Gastrocnemius medialis (tissue), 4 donors: ENCODE results near the gene MBNL2. TPM values are rescaled to one million over a fixed set of nuclear protein-coding genes. Genes with fewer than 3 reads are reported as not detected.

Experiments used
- ATAC-seq, 2 donors: fragments of 150-250 bp; one replicate each; pipeline ENCODE4 v1.9.1; 2016
- DNase-seq, 2 donors: peaks; one replicate each; pipeline ENCODE4 v3.0.0-alpha.2; 2019
- H3K27ac ChIP-seq, 4 donors: fragments of 200-600 bp; sonication (generic); 1 replicate in 1 of 4; 2 replicates in 3 of 4; pipeline ENCODE4 v1.5.1; 2016 to 2018; ENCODE audit warnings: mild to moderate bottlenecking in 2 of 4, moderate library complexity in 1 of 4
- H3K27me3 ChIP-seq, 3 donors: fragments of 200-600 bp; sonication (generic) in 2 of 3; 1 replicate in 1 of 3; 2 replicates in 2 of 3; pipeline versions ENCODE4 v1.5.1 to v1.6.0; 2016 to 2019; ENCODE audit warnings: mild to moderate bottlenecking in 1 of 3, moderate library complexity in 1 of 3
- H3K36me3 ChIP-seq, 2 donors: fragments of 200-600 bp; sonication (generic) in 1 of 2; one replicate each; pipeline ENCODE4 v1.5.1; 2017 to 2018
- H3K4me1 ChIP-seq, 2 donors: fragments of 200-600 bp; sonication (generic) in 1 of 2; one replicate each; pipeline ENCODE4 v1.5.1; 2016 to 2017; ENCODE audit warnings: mild to moderate bottlenecking in 2 of 2
- H3K4me3 ChIP-seq, 4 donors: fragments of 200-600 bp; sonication (generic) in 3 of 4; 1 replicate in 1 of 4; 2 replicates in 3 of 4; pipeline ENCODE4 v1.5.1; 2016 to 2019; ENCODE audit warnings: mild to moderate bottlenecking in 2 of 4
- H3K9me3 ChIP-seq, 3 donors: fragments of 200-600 bp; sonication (generic) in 2 of 3; 1 replicate in 1 of 3; 2 replicates in 2 of 3; pipeline ENCODE4 v1.5.1; 2016 to 2019
- CTCF ChIP-seq, 5 experiments: fragments of 450-650 bp in 3 of 5; fragments of 200-600 bp in 2 of 5; sonication (generic) in 2 of 5; IDR thresholded peaks in 4 of 5; conservative IDR thresholded peaks in 1 of 5; 1 replicate in 4 of 5; 2 replicates in 1 of 5; pipeline ENCODE4 v1.5.1; 2016 to 2019; ENCODE audit warnings: antibody characterized with exemption in 5 of 5, mild to moderate bottlenecking in 3 of 5, moderate library complexity in 3 of 5
- POLR2A ChIP-seq, 2 donors: fragments of 450-650 bp; IDR thresholded peaks; one replicate each; pipeline ENCODE4 v1.6.1; 2017; ENCODE audit warnings: antibody characterized with exemption in 2 of 2, mild to moderate bottlenecking in 2 of 2, moderate library complexity in 2 of 2
- in situ Hi-C, 4 donors: fragments of 200-750 bp; cut with MboI; loops; one replicate each; pipeline versions ENCODE4 v1.15.0 to v1.8.0; 2017; ENCODE audit warnings: low sequenced_read_pairs in 4 of 4
- intact Hi-C: fragments of 100-400 bp; cut with DNase I; formaldehyde crosslinking; loops from one replicate; pipeline ENCODE4 v1.15.1; 2023; ENCODE audit warnings: low total_unique reads
- total RNA-seq, 4 donors: library from RNA; depleted of rRNA; stranded (reverse); fragments of >200 nt; gene quantifications; one replicate each; pipeline versions ENCODE4 v1.1.0 to v1.2.3, GENCODE V29; 2016

Gene MBNL2
- total RNA-seq, 4 donors from 2014 or later, result 47.9 to 92.0 (median 71.3) TPM

- Histone ChIP-seq H3K9me3 (no peaks in the 10 kb centered on the region), H3K4me3 (no peak overlapping the region), H3K36me3 (peaks cover 0 to under 1% of the 10 kb centered on the region in 2 donors), H3K27ac (peak overlapping the region; percentile 22 to 76 (median 70)), H3K4me1 (peaks cover 21 to 37% of the 10 kb centered on the region in 2 donors), H3K27me3 (no peaks in the 10 kb centered on the region)
- intact Hi-C loops (no loop called here), in situ Hi-C loops (no loop called here)
- ATAC-seq, result no peak
- no peak for DNase-seq
- no peak for TF ChIP-seq POLR2A (IDR thresholded peaks at IDR 0.05)
- no peak for TF ChIP-seq CTCF (IDR thresholded peaks at IDR 0.05 in 4 of 5, conservative IDR thresholded peaks at IDR 0.05 in 1 of 5)
These were observed 115.9 kb downstream of the MBNL2 start for GRCh38 chr13:97337985-97338499.

DNA sequence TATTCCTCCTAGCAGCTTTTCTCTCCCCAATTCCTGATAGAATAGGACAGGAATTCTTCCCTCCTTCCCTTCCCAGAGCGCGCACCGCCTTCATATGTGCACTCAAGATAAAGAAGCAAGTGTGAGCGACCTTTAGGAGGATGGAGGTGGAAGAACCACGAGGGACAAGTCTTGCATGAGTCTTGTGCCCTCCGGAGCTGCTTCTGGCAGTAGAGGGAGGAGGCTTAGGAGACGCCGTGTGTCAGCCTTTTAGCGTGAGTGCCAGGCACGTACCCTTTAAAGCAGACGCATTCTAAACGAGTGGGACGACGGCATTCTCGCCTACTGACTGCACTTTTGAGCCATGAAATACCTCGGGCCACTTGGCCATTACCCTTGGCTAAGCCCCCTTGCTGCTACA, 116.4 kb downstream of the MBNL2 start:
- peak overlapping the region in 1 of 4 donors; percentile 3 for H3K4me3 ChIP-seq
- DNase-seq (peak in 1 of 2 donors; percentile 41), ATAC-seq (peak; percentile 30 to 37)
- in situ Hi-C loops, result no loop called here
- intact Hi-C loops, result no loop called here
- H3K9me3 ChIP-seq, result no peaks in the 10 kb centered on the region
- H3K27me3 ChIP-seq, result no peaks in the 10 kb centered on the region
- H3K36me3 ChIP-seq, result peaks cover 0 to 5% of the 10 kb centered on the region in 2 donors
- H3K4me1 ChIP-seq, result peaks cover 21 to 32% of the 10 kb centered on the region in 2 donors
- peak overlapping the region; percentile 22 to 76 (median 70) for H3K27ac ChIP-seq
- no peak for TF ChIP-seq POLR2A (IDR thresholded peaks at IDR 0.05)
- no peak for TF ChIP-seq CTCF (IDR thresholded peaks at IDR 0.05 in 4 of 5, conservative IDR thresholded peaks at IDR 0.05 in 1 of 5)

DNA sequence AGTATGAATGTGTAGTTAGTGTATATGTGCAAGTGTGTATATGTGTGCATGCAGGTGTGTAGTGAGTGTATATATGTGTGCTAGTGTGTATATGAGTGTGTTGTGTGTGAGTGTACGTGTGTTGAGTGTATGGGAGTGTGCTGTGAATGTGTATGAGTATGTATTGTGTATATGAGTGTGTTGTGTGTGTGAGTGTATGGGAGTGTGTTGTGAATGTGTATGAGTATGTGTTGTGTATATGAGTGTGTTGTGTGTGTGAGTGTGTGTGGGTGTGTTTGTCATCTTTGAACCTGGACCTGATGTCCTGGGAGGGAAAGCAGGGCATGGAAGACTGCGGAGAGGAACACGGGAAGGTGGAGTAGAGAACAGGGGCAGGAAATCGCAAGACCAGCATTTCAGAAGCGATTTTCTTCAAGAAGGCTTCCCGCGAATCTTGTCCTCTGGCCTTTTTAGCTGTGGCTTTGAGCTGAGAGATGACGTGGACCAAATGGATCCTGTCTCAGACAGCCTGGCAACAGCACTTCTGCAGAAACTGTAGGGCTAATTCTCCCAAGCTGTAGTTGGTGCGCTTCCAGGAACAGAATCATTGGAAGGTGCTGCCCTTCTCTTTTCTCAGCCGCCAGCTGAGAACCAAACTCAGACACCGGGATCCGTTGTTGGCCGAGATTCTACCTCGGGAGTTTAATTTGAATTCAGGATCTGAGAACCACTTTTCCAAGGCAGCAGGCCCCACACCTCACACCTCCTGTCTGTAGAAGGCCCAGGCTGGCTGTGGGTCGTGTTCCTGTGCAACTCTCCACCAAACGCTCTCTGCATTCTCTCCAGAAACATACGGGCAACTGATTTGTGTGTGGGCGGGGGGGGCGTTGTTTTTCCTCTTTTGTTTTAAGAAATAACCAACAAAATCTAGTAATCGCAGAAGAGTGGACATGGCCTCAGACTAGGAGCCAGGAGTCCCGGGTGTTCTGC, 117.2 kb downstream of the MBNL2 start:
- no peaks in the 10 kb centered on the region for H3K9me3 ChIP-seq
- H3K27me3 ChIP-seq, result no peaks in the 10 kb centered on the region
- H3K36me3 ChIP-seq, result peaks cover 0 to 9% of the 10 kb centered on the region in 2 donors
- H3K4me1 ChIP-seq, result peaks cover 24 to 35% of the 10 kb centered on the region in 2 donors
- no peak for TF ChIP-seq POLR2A (IDR thresholded peaks at IDR 0.05)
- no peak for TF ChIP-seq CTCF (IDR thresholded peaks at IDR 0.05 in 4 of 5, conservative IDR thresholded peaks at IDR 0.05 in 1 of 5)
- ATAC-seq, result peak; percentile 80 to 81
- in situ Hi-C loops, result no loop called here
- peak; percentile 26 to 54 for DNase-seq
- peak overlapping the region; percentile 58 to 76 (median 70) for H3K27ac ChIP-seq
- intact Hi-C loops, result no loop called here
- H3K4me3 ChIP-seq, result peak overlapping the region in 1 of 4 donors; percentile 3

DNA sequence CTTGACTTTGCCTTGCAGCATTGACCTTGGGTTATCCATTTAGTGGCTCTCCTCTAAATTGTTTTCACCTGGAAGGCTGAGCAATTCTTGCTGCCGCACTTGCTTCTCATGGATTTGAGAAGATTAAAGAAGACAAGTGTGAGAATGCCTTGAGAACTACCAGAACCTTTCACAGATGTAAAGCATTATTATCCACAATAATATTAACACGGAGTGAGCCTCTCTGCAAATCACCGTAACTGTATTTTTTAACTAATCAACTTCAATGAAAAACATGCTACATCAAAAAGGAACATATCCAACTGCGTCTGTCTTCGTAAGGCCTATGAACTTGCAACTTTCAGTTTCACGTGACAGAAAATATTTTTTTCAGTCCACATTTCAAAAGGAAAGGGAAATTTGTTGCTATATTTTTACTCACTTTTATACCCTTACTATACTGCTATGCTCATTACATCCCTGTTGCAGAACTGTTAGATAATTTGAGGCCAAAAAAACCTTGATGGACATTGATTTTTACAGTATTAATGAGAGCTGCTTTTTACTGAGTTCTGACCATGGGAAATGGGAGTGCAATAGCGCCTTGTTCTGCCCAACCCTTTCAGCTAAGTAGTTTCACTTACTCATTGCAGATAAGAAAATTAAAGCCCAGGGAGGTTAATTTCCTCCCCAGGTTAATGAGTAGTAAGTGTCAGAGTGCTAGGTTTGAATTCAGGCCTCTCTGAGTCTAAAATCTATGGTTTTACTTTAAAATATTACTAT, 118.0 kb downstream of the MBNL2 start:
- DNase-seq, result no peak
- no peaks in the 10 kb centered on the region for H3K27me3 ChIP-seq
- peaks cover 26 to 39% of the 10 kb centered on the region in 2 donors for H3K4me1 ChIP-seq
- peak overlapping the region; percentile 58 to 76 (median 70) for H3K27ac ChIP-seq
- H3K4me3 ChIP-seq, result no peak overlapping the region
- H3K36me3 ChIP-seq, result peaks cover 0 to 9% of the 10 kb centered on the region in 2 donors
- intact Hi-C loops, result no loop called here
- ATAC-seq, result no peak
- no peak for TF ChIP-seq CTCF (IDR thresholded peaks at IDR 0.05 in 4 of 5, conservative IDR thresholded peaks at IDR 0.05 in 1 of 5)
- no peaks in the 10 kb centered on the region for H3K9me3 ChIP-seq
- in situ Hi-C loops, result loop anchor here in 2 of 4 donors (5.0 to 10.0 kb wide), 3 partner anchors 118 to 228 kb away; partner anchors contain the start of gene MBNL2 (in 1 of the 2)
